8988T (cell line): ENCODE measurements around the gene MRPL36.

ENCODE experiments used
- DNase-seq: peaks from one replicate; pipeline ENCODE4 v3.0.0; 2011

MRPL36 gene

GRCh38 chr5:1762883-1763547, 36.6 kb downstream of the MRPL36 start:
- no peak for DNase-seq

GRCh38 chr5:1762121-1762882, 37.3 kb downstream of the MRPL36 start:
- DNase-seq = no peak

- no peak for DNase-seq
These were observed 38.2 kb downstream of the MRPL36 start for GRCh38 chr5:1761453-1761755.

- DNase-seq = no peak
These were observed 38.8 kb downstream of the MRPL36 start for GRCh38 chr5:1760656-1761452.

GRCh38 chr5:1760231-1760630, 39.4 kb downstream of the MRPL36 start:
- DNase-seq = no peak

GRCh38 chr5:1759378-1759970, 40.2 kb downstream of the MRPL36 start:
- no peak for DNase-seq

GRCh38 chr5:1758574-1758973, 41.1 kb downstream of the MRPL36 start:
- no peak for DNase-seq

GRCh38 chr5:1757511-1757910, 42.1 kb downstream of the MRPL36 start:
- no peak for DNase-seq

GRCh38 chr5:1756481-1756880, 43.2 kb downstream of the MRPL36 start:
- no peak for DNase-seq

GRCh38 chr5:1755321-1755949, 44.2 kb downstream of the MRPL36 start:
- DNase-seq = no peak

GRCh38 chr5:1754531-1755220, 45.0 kb downstream of the MRPL36 start:
- DNase-seq = no peak

- no peak for DNase-seq
These were observed 46.1 kb downstream of the MRPL36 start for GRCh38 chr5:1753490-1753889.

- DNase-seq = no peak
These were observed 46.8 kb downstream of the MRPL36 start for GRCh38 chr5:1752881-1753280.

GRCh38 chr5:1751864-1752822, 47.5 kb downstream of the MRPL36 start:
- DNase-seq = no peak

- DNase-seq = no peak
These were observed 48.4 kb downstream of the MRPL36 start for GRCh38 chr5:1751026-1751863.

- no peak for DNase-seq
These were observed 49.2 kb downstream of the MRPL36 start for GRCh38 chr5:1750469-1750868.

- no peak for DNase-seq
These were observed 50.1 kb downstream of the MRPL36 start for GRCh38 chr5:1749346-1750124.

GRCh38 chr5:1748845-1749244, 50.8 kb downstream of the MRPL36 start:
- no peak for DNase-seq
